Activated effector memory CD4-positive, alpha-beta T cell treated with Interleukin-2 at 50 U/mL for 16 hours (primary cell): ENCODE measurements around the gene SIGLEC14.
"Not testable (repeated sequence)": the region's sequence is repeated elsewhere in the genome, so short reads cannot be mapped to it uniquely, and the experiment has no call there.

ENCODE experiments used
- DNase-seq: peaks from one replicate; pipeline ENCODE4 v3.0.0-alpha.2; 2020

The SIGLEC14 gene, protein sequence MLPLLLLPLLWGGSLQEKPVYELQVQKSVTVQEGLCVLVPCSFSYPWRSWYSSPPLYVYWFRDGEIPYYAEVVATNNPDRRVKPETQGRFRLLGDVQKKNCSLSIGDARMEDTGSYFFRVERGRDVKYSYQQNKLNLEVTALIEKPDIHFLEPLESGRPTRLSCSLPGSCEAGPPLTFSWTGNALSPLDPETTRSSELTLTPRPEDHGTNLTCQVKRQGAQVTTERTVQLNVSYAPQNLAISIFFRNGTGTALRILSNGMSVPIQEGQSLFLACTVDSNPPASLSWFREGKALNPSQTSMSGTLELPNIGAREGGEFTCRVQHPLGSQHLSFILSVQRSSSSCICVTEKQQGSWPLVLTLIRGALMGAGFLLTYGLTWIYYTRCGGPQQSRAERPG

DNA sequence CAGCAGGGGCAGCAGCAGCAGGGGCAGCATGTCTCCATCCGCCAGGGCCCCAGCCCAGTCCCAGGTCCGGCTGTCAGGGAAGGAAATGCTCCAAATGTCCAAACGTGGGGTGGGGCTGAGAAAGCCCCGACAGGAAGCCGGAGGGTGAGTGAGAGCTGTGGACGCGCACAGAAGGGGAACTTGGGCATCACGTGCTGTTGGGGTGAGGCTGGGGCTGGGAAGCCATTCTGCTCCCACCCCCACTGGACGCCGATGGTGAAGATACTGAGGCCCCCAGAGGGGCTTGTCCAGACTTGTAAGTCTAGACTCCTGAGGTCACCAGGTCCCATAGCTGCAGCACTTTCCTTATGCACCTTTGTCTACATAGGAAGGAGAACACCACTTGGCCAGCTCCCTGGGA, at the start of gene SIGLEC14:
Gene SIGLEC14 (minus strand): TSS at position 96 of the 400 bp plus-strand sequence. CDS start 66 bp downstream, at position 30.
- not testable (repeated sequence) for DNase-seq

DNA sequence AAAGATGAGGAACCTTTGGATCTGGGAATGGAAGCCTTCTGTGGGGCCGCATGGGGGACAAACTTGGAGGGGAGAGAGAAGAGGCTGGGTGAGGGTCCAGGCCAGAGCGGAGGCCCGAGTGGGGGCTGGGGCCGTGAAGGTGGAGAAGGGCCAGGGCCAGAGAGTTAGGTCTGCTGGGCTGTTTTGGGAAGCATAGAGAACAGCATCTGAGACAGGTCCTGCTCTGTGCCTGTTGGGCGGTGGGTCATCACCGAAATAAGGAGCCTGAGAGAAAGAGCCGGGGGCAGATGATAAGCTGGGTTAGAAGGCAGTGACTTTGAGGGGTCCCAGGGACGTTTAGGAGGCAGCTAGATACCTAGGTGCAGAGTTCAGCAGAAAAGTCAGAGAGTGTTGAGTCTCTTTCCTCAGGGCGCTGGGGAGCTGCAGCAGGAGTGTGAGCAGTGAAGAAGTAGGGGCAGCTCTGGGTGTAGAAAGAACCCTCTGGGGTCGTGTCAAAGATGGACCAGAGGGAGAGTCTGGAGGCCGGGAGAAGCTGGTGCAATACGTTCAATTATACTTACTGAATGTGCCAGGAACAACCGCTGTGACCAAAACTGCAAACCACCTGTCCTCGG, 49.2 kb upstream of the SIGLEC14 start:
- DNase-seq = no peak

DNA sequence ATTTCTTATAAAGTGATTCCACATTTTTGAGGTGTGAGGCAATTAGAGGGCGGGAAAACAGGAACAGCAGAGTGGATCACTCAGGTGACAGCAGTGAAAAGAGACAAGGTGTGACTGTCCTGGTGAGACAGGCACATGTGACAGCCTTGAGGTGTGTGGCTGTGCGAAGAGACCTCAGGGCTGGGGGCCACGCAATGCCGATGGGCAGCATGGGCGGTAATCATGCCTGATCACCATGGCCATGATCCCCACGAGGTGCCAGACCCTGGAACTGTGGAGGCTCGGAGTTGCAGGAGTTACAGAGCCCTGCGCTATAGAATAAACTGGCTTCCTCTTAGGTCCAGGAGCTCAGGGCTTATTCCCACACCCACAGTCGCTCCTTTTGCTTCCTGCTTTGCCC, 48.5 kb upstream of the SIGLEC14 start:
- DNase-seq = no peak

DNA sequence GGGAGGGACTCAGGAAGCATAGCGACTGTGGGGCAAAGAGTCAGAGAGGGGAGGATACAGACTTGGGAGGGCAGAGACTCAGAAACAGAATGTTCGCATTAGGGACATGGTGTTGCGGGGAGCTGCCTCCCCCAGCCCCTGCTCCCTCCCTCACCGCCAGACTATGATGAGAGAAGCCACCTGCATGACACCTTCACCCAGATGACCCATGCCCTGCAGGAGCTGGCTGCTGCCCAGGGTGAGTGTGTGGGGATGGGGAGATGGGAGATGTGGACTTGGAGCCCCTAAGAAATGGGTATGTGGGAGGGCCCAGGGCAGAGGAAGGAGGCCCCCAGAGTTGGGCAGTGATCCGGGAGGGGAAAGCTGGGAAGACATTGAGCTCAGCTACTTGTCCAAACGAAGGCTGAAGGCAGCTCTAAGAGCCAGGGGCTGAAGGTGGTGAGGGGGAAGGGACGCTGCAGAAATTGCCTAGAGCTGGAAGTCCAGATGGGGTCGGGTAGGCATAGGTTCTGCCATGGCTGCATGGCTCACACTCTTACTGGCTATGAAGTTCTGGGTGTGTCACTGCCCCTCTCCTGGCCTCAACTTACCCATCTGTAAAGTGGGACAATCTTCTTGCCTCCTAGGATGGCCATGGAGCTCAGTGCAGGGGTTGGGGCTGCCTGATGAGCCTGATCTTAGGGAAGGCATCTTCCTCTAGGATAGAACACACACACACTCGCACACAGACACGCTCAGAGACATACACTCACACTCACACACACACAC, 47.9 kb upstream of the SIGLEC14 start:
- DNase-seq = no peak

DNA sequence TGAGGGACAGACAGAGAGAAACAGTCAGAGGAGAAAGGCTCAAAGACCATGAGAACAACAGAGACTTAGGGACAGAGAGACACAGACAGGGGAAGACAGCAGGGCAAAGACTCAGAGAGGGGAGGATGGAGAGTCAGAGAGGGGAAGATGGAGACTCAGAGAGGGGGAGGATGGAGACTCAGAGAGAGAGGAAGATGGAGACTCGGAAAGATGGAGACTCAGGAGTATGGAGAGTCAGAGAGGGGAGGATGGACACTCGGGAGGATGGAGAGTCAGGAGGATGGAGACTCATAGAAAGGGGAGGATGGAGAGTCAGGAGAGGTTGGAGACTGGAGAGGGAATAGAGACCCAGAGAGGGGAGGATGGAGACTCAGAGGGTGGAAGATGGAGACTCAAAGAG, 47.2 kb upstream of the SIGLEC14 start:
- no peak for DNase-seq

DNA sequence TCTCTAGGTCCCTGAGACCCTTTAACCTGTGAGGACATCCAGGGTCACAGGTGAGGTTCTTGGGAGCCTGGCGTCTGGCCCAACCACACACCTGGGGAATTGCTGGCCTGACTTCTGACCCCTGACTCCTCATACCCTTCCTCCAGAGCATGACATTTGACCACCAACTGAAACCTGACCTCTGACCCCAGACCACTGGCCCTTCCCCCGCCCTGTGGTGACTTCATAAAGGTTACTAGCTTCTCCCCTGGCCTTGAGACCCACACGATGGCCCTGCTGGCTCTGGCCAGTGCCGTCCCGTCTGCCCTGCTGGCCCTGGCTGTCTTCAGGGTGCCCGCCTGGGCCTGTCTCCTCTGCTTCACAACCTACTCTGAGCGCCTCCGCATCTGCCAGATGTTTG, 46.6 kb upstream of the SIGLEC14 start, which contains the start of gene SPACA6:
Gene SPACA6 (plus strand): TSS at position 71 of the 400 bp plus-strand sequence. CDS start 197 bp downstream, at position 268.
- DNase-seq = no peak

DNA sequence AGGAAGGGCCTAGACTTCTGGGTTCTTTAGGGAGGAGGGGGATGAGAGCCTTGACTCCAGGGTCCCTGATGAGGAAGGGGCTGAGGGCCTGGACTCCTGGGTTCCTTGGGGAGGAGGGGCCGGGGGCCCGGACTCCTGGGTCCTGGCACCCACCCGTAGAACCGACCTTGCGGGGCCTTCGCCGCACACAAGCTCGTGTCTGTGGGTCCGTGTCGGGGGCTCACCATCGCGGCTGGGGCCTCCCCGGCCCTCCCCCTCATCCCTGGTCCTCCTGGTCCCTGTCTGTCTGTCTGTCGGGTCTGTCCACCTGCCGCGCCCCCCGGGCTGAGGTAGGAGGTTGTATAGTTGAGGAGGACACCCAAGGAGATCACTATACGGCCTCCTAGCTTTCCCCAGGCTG, 45.8 kb upstream of the SIGLEC14 start:
- no peak for DNase-seq

DNA sequence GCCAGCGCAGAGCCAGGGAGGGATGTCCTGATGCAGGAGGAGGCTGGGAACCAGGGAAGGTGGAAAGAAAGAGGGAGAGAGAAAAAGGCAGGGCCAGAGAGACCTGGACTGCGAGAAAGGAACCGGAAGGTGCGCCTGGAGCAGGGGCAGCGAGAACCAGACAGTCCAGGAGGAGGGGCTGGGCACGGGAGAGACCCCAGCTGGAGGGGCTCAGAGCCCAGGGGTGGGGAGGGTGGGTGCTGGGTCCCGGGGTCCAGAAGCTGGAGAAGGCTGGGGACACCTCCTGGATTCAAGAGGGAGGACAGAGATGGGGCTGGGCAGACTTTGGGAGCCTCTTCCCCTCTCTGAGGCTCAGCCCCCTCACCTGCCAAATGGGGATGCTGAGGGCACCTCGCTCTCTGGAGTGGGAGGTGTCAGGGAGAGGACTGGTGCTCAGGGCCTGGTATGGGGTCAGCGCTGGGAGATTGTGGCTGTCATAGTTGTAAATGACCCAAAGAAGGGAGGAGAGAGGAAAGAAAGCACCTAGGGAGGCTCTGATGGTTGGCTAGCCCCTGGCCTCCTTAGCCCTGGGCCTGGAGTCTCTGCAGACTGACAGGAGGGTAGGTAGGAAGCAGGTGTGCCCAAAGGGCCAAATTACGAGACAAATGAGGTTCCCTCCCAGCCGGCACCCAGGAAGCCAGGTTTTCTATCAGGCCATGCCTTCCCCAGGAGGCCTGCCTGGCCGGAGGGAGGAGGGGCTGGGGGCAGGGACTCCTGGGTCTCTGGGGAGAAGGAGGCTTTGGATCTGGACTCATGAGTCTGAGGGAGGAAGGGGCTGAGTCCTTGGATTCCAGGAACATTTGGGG, 45.2 kb upstream of the SIGLEC14 start:
- DNase-seq = no peak

DNA sequence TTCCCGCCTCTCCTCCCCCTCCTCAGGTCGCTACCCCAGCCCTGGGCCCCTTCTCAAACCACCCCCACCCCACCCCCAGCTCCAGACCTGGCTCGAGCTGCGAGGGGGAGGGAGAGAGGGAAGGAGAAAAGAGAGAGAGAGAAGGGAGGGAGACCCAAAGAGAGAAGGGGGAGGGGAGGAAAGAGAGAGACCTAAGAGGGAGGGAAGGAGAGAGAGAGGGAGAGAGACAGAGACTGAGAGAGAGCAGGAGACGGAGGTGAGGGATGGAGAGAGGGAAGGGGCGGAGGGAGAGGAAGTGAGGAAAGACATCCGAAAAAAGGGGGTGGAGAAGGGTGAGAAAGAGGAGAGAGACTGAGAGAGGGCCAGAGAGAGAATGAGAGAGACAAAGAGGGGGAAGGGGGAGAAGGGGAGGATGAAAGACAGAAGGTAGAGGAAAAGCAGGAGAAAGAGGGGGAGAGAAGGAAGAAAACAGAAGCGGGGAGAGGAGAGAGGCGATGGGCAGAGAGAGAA, 44.5 kb upstream of the SIGLEC14 start:
- DNase-seq = no peak

DNA sequence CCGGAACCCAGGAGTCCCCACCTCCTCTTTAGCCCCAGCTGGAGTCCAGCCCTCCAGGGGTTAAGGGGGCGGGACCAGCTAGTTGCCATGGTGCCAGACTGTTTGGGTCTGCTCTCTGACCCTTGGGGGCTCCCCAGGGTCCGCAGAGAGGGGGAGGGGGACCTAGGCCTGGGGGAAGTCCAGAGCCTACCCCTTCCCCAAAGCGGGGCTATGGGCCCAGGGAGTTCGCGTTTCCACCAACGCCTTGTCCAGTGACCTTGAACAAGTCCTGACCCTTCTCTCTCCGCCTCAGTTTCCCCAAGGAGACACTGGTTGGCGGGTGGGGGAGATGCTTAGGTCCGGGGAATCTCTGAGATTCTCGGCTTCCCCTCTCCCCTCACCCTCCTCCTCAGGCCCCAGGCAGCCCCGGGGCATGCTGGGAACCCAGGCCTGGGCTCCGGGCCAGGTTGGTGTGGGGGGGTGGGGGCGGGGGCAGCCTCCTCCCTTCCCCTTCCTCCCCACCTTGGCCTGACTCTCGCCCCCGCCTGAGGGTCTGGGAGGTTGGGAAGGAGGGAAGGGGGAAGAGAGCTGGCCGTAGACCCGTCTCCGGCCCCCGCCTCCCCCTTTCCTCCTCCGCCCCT, 43.9 kb upstream of the SIGLEC14 start:
- DNase-seq = peak; percentile 46

DNA sequence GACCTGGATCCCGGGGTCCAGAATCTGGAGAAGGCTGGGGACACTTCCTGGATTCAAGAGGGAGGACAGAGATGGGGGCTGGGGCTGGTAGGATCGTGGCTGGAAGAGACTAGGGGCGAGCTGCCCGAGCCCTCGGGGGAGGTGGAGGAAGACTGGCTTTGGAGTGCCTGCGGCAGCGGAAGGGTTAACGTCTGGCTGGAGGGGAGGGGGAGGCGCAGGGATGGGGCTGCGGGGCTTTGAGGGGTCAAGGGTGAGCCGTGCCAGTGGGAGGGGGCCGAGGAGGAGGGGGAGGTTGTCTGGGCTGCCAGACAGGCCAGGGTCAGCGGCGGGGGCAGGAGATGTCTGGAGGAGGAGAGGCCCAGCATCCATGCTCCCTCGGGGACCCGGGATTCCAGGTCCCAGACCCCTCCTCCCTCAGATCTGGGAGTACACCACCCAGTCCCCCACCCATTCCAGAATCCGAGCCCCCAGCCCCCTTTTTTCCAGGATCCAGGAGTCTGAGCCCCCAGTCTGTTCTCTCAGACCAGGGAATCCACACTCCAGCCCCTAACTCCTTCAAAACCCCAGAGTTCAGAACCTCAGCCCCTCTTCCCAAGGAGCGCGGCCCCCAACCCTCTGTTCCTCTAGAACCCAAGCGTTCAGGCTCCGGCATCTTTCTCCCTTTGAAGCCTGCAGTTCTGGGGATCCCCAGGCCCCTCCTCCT, 43.3 kb upstream of the SIGLEC14 start:
- DNase-seq = no peak

DNA sequence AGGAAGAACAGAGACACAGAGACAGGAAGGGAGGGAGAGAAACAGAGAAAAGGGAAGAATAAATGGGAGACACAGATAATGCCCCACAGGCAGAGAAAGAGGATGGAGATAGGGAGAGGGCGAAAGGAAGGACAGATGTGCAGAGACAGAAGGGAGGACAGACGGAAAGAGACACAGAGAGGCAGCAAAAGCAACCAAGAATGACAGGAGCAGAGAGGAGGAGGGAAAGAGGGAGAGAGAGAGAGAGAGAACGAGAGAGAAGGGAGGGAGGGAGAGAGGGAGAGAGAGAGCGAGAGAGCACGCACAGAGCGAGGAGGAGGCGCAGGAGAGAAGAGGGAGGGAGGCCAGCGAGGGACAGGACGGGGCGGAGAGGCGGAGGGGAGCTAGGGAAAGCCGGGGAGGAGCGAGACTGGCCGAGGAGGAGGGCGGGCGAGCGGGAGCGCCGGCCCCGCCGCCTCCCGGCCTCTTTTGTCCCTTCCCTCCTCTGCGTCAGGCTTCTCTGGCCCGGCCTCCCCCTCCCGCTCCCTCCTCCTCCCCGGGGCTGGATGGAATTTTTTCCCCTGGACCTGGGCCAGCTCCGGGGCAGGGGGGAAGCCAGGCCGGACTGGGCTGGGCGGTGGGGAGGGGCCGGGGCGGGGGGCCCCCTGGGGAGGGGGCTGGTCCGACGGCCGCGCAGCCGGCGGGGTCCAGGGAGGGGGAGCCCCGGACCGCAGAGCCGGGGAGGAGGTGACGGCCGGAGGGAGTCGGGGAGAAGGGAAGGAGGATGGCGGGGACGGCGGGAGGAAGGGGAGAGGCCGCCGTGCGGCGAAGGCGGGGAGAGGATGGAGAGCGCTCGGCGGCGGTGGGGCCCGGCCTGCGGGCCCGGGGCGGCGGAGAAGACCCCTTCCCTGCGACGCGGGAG, 42.3 kb upstream of the SIGLEC14 start:
- no peak for DNase-seq

DNA sequence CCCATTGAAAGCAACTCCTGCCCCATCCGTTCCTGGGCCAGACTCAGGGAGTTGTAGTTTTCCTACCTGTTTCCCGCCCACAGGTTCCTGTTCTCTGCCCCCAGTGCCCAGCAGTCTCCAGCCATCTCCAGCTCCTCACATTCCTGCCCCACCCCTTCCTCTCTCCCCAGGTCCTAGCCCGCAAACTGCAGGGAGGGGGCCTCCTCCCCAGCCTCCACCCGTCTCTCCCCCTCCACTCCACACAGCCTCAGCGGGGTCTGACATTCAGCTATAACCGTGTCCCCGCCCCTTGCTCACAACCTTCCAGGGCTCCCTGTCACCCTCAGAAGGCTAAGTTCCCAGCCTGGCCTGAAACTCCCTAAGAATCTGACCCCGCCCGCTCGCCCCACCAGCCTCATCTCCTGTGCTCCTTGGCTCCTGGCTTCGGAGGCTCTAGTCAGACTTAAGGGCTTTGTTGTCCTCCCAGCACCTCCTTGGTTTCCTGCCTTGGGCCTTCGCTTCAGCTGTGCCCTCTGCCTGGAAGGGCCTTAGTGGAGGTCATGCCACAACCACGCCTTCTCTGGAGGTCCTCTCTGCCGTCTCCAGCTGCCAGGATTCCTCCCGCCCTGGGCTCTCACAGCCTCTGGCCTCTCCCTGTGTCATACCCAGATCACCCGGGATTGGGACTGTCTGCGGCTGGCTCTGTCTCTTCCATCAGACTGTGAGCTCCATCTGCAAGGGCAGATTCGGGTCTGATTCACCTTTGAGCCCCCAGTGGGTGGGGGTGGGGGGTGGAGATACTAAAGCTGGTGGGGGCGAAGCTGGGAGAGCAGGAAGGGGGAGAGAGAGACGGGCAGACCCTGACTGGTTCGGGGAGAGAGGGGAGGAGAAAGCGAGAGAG, 41.4 kb upstream of the SIGLEC14 start:
- DNase-seq = no peak

DNA sequence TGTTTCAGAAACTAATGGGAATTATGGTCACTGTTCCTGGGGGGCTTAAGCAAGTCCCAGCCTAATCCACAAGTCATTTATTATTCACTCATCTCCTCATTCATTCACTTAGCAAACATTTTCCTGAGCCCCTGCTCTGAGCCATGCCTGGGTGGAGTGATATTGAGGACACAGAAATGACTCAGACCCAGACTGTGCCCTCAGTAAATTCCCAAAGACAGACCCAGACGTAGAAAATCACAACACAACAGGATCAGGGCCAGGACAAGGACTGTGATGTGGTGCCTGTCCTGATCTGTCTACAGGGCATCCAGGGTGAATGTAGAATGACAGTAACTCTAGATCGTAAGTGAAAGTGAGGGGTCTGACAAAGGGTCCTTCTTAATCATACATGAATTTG, 39.5 kb upstream of the SIGLEC14 start:
- no peak for DNase-seq

DNA sequence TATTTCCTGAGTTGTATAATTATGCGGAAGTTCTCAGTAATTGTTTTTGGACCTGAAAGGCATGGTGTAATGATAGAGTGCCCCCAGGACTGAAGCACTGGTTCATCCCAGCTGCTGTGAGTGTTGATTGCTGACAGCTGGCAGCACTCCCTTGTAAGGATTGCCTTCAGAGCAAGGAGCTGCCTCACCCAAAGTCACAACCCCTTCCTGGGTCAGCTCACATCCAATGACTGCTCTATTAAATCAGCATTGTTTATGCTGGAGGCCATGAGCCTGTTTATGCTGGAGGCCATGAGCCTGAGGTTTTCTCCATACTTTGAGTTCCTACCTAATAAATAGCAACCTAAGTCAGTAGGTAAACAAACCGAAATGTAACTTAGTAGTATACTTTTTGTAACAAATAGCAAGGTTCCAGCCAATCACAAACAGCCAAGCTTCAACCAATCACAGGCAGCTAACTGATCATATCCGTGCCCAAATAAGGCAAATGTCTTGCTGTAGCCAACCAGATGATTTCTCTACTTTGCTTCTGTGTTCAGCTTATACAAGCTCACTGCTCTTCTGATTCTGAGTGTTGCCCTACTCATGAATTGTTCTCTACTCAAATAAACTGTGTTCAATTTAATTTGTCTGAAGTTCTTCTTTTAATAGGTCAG, 34.8 kb upstream of the SIGLEC14 start:
- DNase-seq = no peak

DNA sequence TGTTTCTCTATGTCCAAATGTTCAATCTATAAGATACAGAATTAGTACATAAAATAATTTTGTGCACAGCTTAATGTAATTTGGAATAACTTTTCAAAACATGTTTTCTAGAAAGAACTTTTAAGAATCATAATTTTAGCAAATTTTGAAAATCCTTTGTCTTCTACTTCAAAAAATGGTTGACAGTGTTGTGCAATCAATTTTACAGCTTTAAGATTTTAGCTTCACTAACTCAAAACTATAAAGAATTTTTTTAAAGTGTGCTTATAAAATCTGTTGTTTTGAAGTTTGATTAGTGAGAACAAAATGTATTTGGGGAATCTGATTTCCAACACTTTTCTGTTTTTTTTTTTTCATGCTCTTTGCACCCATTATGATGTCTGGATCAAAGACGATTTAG, 33.8 kb upstream of the SIGLEC14 start:
- DNase-seq = no peak

DNA sequence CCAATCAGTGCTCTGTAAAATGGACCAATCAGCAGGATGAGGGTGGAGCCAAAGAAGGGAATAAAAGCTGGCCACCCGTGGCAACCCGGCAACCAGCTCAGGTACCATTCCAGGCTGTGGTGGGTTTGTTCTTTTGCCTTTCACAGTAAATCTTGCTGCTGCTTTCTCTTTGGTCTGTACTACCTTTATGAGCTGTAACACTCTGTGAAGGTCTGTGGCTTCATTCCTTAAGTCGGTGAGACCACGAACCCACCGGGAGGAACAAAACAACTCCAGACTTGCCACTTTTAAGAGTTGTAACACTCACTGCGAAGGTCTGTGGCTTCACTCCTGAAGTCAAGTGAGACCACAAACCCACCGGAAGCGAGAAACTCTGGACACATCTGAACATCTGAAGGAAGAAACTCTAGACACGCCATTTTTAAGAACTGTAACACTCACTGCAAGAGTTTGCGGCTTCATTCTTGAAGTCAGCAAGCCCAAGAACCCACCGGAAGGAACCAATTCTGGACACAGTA, 30.0 kb upstream of the SIGLEC14 start:
- DNase-seq = no peak

DNA sequence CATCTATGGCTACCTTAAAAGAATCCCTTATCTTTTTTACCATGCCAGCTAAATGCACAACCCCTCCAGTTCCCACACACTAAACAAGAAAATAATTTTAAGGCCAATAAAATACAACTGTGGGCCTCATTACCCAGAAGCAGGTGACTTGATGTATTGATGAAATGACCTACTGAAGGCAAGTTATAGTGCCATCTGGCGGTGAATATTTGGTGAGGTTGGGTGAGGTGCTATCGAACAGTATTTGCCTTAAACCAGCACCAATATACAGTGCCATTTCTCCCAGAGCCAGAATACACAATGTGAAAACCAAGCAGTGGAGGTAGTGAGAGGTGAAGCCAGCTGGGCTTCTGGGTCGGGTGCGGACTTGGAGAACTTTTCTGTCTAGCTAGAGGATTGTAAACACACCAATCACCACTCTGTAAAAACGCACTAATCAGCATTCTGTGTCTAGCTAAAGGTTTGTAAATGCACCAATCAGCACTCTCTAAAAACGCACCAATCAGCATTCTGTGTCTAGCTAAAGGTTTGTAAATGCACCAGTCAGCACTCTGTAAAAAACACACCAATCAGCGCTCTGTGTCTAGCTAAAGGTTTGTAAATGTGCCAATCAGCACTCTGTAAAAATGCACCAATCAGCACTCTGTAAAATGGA, 29.4 kb upstream of the SIGLEC14 start:
- not testable (repeated sequence) for DNase-seq
